PC-9 (cell line): Measurements from ENCODE around the gene LONRF2.

Experiments used
- CTCF ChIP-seq: fragments of 200-600 bp; sonication (generic); conservative IDR thresholded peaks from 2 replicates; pipeline ENCODE4 v1.6.1; 2017; ENCODE audit warnings: mixed run types, antibody characterized with exemption, mild to moderate bottlenecking, moderate library complexity
- EZH2 ChIP-seq: fragments of 200-600 bp; sonication (generic); IDR thresholded peaks from 2 replicates; pipeline ENCODE4 v1.8.0; 2017; ENCODE audit warnings: antibody characterized with exemption, low read depth

GRCh38 chr2:100224988-100225710 lies 97.2 kb downstream of the LONRF2 start:
- no peak for TF ChIP-seq CTCF
- no peak for TF ChIP-seq EZH2
